Lung (tissue), 12 donors: ENCODE results near the gene ARHGAP18. TPM values are rescaled to one million over a fixed set of nuclear protein-coding genes. Genes with fewer than 3 reads are reported as not detected.

Experiments
- ATAC-seq: fragments of 200-7000 bp; cut with Tn5 transposase; one replicate; pipeline ENCODE4 v1.9.1; 2020; ENCODE audit warnings: moderate number of reproducible peaks; ENCODE audit not compliant: insufficient read depth, low FRiP score
- DNase-seq, 3 donors: peaks; one replicate each; pipeline ENCODE4 v3.0.0-alpha.2; 2013 to 2017
- H3K27ac ChIP-seq, 2 donors: one replicate each; pipeline ENCODE4 v1.5.1; 2013; ENCODE audit warnings: mild to moderate bottlenecking in 2 of 2, moderate library complexity in 2 of 2, control low read depth in 1 of 2, inconsistent platforms in 1 of 2, low read depth in 1 of 2, low read length in 1 of 2
- H3K27me3 ChIP-seq, 3 donors: one replicate each; pipeline ENCODE4 v1.5.1; 2013; ENCODE audit warnings: low read length in 2 of 3; ENCODE audit not compliant: control insufficient read depth in 3 of 3, insufficient read depth in 3 of 3
- H3K36me3 ChIP-seq, 4 donors: one replicate each; pipeline ENCODE4 v1.5.1; 2013; ENCODE audit warnings: low read length in 4 of 4, mild to moderate bottlenecking in 1 of 4, moderate library complexity in 1 of 4; ENCODE audit not compliant: control insufficient read depth in 4 of 4, insufficient read depth in 4 of 4
- H3K4me1 ChIP-seq, 5 donors: one replicate each; pipeline ENCODE4 v1.5.1; 2013; ENCODE audit warnings: low read length in 5 of 5, mild to moderate bottlenecking in 2 of 5, moderate library complexity in 1 of 5; ENCODE audit not compliant: control insufficient read depth in 5 of 5, insufficient read depth in 5 of 5
- H3K4me3 ChIP-seq: one replicate; pipeline ENCODE4 v1.5.1; 2013; ENCODE audit warnings: mild to moderate bottlenecking, control low read depth, moderate library complexity
- H3K9ac ChIP-seq, 2 donors: one replicate each; pipeline ENCODE4 v1.5.1; 2013; ENCODE audit warnings: low read length in 2 of 2, control low read depth in 1 of 2; ENCODE audit not compliant: insufficient read depth in 1 of 2
- H3K9me3 ChIP-seq, 4 donors: one replicate each; pipeline ENCODE4 v1.5.1; 2013; ENCODE audit warnings: low read length in 3 of 4, mild to moderate bottlenecking in 1 of 4, moderate library complexity in 1 of 4; ENCODE audit not compliant: control insufficient read depth in 4 of 4, insufficient read depth in 3 of 4
- WGBS, 2 donors: extraction: QIAGEN DNeasy Blood & Tissue Kit; methylation state at CpG; one replicate each; pipeline ENCODE4 v1.1.7; 2013; 5-methylcytosine and 5-hydroxymethylcytosine counted together
- polyA plus RNA-seq, 2 donors: library from polyadenylated mRNA; stranded (reverse); fragments of 200-250 nt; gene quantifications; one replicate each; pipeline ENCODE4 v1.2.1, GENCODE V29; 2013
- total RNA-seq, 2 donors: library from RNA; depleted of rRNA in 1 of 2; stranded (reverse); fragments of >200 nt in 1 of 2; gene quantifications; one replicate each; pipeline ENCODE4 v1.2.1, GENCODE V29; 2014 to 2021
- TF ChIP-seq, protein P1 (sequence below): IDR thresholded peaks from 2 replicates; pipeline ENCODE4 v1.5.1; 2012; ENCODE audit warnings: mild to moderate bottlenecking; ENCODE audit errors: control extremely low read depth, extremely low read depth
- donor health status: control.
- donor health status: control.
- donor health status: Bipolar disorder and iron deficiency.
- donor health status: healthy.
- donor health status: DM: yes; HTN: yes; CAD: no.

Gene ARHGAP18
- total and polyA plus RNA-seq, 4 donors: 16.4 to 70.7 (median 33.0) TPM

DNA sequence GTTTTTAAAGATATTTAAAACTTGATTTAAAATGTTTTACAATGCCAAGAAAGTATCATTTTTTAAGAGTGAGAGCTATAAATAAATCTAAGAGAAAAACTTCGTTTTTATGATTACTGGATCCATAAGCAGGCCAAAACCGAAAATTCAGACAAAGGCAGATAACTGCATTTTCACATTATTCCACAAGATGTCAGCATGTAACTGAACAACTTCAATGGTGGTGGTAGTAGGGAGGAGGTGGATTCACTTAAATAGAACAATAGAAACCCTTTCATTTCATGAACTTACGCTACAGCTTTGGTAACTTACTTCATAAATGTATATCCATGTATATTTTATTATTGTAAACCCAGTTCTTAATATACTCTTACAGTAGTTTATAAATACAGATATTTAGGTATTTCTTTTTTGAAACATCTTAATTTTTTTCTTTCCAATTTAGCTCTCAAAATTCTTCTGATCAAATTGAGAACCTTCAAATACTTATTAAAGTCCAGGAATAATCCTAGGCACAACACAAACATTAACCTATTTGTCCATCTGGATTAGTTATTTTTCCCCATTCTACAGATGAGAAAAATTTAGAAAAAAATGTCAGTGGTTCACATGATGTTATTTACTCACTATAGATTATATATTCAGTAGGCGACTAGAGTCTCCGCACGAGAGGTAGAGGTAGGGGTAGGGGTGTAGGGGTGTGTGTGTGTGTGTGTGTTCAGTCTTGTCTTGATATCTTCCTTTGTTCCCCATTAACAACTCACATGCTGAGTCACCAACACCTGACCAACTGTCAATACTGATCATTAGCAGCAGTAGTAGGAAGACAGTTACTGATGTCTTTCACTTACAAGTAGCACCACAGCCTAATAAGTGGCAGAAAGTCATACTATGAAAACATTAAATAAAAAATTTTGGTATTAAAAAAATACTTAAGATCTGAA lies 111.5 kb downstream of the ARHGAP18 start:
- 53 to 56% methylated on average over 6 of the region's 6 CpGs for WGBS, 2 donors
- Histone ChIP-seq H3K36me3 (no peaks in the 10 kb centered on the region), H3K4me1 (no peaks in the 10 kb centered on the region), H3K4me3 (no peak overlapping the region), H3K27ac (no peak overlapping the region), H3K9me3 (no peaks in the 10 kb centered on the region), H3K27me3 (no peaks in the 10 kb centered on the region), H3K9ac (no peak overlapping the region)
- ATAC-seq (peak; percentile 88), DNase-seq (peak in 2 of 3 donors; percentile 86 to 87)
- TF ChIP-seq, protein P1, sequence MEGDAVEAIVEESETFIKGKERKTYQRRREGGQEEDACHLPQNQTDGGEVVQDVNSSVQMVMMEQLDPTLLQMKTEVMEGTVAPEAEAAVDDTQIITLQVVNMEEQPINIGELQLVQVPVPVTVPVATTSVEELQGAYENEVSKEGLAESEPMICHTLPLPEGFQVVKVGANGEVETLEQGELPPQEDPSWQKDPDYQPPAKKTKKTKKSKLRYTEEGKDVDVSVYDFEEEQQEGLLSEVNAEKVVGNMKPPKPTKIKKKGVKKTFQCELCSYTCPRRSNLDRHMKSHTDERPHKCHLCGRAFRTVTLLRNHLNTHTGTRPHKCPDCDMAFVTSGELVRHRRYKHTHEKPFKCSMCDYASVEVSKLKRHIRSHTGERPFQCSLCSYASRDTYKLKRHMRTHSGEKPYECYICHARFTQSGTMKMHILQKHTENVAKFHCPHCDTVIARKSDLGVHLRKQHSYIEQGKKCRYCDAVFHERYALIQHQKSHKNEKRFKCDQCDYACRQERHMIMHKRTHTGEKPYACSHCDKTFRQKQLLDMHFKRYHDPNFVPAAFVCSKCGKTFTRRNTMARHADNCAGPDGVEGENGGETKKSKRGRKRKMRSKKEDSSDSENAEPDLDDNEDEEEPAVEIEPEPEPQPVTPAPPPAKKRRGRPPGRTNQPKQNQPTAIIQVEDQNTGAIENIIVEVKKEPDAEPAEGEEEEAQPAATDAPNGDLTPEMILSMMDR: peak; percentile 85

DNA sequence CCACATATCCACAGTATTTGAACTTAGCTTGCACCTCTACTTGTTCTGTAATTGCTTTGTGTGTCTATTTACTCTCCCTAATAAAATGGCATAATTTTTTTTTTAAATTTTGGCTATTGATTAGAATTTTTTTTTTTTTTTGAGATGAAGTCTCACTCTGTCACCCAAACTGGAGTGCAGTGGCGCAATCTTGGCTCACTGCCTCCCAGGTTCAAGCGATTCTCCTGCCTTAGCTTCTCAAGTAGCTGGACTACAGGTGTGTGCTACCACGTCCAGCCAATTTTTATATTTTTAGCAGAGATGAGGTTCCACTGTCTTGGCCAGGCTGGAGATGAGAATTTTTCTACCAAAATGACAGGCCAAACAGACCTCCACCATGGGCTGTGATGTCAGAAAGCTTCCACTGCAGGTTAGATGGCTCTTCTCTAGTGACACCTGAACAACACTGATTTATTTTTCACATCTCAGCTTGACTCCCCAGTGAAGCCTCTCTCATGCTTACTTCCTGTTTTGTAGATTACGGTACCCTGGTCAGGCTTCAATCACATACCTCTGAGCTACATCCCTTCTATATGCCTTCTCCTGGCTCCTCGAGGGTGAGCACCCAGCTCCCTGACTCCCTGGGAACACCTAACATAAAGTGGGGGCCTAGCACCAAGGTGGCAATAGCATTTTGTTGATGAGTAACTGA lies 112.8 kb downstream of the ARHGAP18 start:
- Histone ChIP-seq H3K4me1 (no peaks in the 10 kb centered on the region), H3K27ac (no peak overlapping the region), H3K4me3 (no peak overlapping the region), H3K9me3 (no peaks in the 10 kb centered on the region), H3K9ac (no peak overlapping the region), H3K36me3 (peaks cover 0 to 2% (median 0%) of the 10 kb centered on the region in 4 donors), H3K27me3 (no peaks in the 10 kb centered on the region)
- DNase-seq: no peak
- ATAC-seq: no peak
- 76 to 80% methylated on average over 5 of the region's 5 CpGs for WGBS, 2 donors
- TF ChIP-seq, protein P1: no peak

DNA sequence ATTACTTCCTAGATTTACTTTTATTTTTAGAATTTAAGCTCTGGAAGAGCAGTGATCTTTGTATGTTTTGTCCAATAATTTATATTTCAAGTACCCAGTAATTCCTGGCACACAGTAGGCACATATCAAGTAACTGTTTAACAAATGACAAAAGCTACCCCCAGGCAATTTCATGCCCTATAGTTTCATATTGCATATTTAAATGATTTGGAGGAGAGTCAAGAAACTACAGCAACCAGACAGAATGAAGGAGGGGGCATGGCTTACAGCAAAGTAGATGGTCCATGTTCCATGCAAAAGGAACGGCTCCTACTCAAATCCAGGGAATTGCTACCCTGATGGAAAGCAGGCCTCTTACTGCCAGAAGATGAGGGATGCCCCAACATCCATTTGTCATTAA lies 113.5 kb downstream of the ARHGAP18 start:
- ATAC-seq: no peak
- Histone ChIP-seq H3K4me3 (no peak overlapping the region), H3K27ac (no peak overlapping the region), H3K9me3 (no peaks in the 10 kb centered on the region), H3K36me3 (peaks cover 0 to 3% (median 0%) of the 10 kb centered on the region in 4 donors), H3K27me3 (no peaks in the 10 kb centered on the region), H3K4me1 (no peaks in the 10 kb centered on the region), H3K9ac (no peak overlapping the region)
- 92 to 93% methylated on average over 1 of the region's 1 CpG for WGBS, 2 donors
- TF ChIP-seq, protein P1: no peak
- no peak for DNase-seq
